GM12878 (cell line): ENCODE results near the gene RNF168. TPM values are rescaled to one million over a fixed set of nuclear protein-coding genes. Genes with fewer than 3 reads are reported as not detected.

Experiments used
- ATAC-seq: fragments of 200-7000 bp; cut with Tn5 transposase; 3 replicates; pipeline ENCODE4 v1.9.1; 2020; ENCODE audit warnings: mild to moderate bottlenecking, moderate library complexity
- BruUV-seq: library from RNA; stranded (reverse); fragments of 400-500 nt; replicated peaks from 2 replicates; lab custom pipeline; 2021; lab: Mats Ljungman, UMichigan
- CTCF ChIA-PET: fragments of 300-600 bp; sonication (Branson Sonifier 250); formaldehyde crosslinking; extraction: SDS; loops from one replicate; lab custom pipeline; 2021; ENCODE audit warnings: inconsistent platforms; lab: Yijun Ruan, JAX
- POLR2A ChIA-PET: fragments of 350-600 bp; formaldehyde crosslinking; extraction: SDS; loops from one replicate; lab custom pipeline; 2021; ENCODE audit warnings: inconsistent platforms; lab: Charles Lee
- RAD21 ChIA-PET: fragments of 300-600 bp; sonication (Branson Sonifier 250); formaldehyde crosslinking; loops from one replicate; lab custom pipeline; 2023; ENCODE audit warnings: antibody characterized with exemption; ENCODE audit not compliant: unreplicated experiment; lab: Charles Lee
- SMC1A ChIA-PET: fragments of 300-600 bp; sonication (Branson Sonifier 250); formaldehyde crosslinking; loops from one replicate; lab custom pipeline; 2023; ENCODE audit not compliant: unreplicated experiment, uncharacterized antibody; lab: Charles Lee
- DNase-seq: peaks from one replicate; pipeline ENCODE4 v3.0.0-alpha.2; 2011; ENCODE audit warnings: low read depth, low spot score
- FAIRE-seq: peaks from 3 replicates; lab custom pipeline; 2011; peaks lifted over from hg19 to GRCh38; lab: Jason Lieb, UNC
- H2AFZ ChIP-seq: 2 replicates; pipeline ENCODE4 v1.6.0; 2011; ENCODE audit warnings: low read depth, low read length, control low read depth; ENCODE audit not compliant: control insufficient read depth
- H3K27ac ChIP-seq: 2 replicates; pipeline ENCODE4 v1.5.1; 2011; ENCODE audit warnings: control low read depth; ENCODE audit not compliant: control insufficient read depth, insufficient read depth
- H3K27me3 ChIP-seq, 2 experiments: replicated peaks in 1 of 2; 2 replicates each; pipeline versions ENCODE4 v1.6.0 to v1.6.1; 2011; ENCODE audit warnings: low read length in 1 of 2; ENCODE audit not compliant: control insufficient read depth in 2 of 2, insufficient read depth in 2 of 2
- H3K36me3 ChIP-seq, 2 experiments: 2 replicates each; pipeline ENCODE4 v1.5.1; 2011; ENCODE audit warnings: low read length in 1 of 2; ENCODE audit not compliant: control insufficient read depth in 2 of 2, insufficient read depth in 2 of 2
- H3K4me1 ChIP-seq: 2 replicates; pipeline ENCODE4 v1.6.1; 2011; ENCODE audit warnings: mild to moderate bottlenecking, low read length, moderate library complexity, mixed read lengths; ENCODE audit not compliant: control insufficient read depth, insufficient read depth
- H3K4me2 ChIP-seq: 2 replicates; pipeline ENCODE4 v1.6.0; 2011; ENCODE audit warnings: control low read depth; ENCODE audit not compliant: control insufficient read depth, insufficient read depth
- H3K4me3 ChIP-seq: fragments of 200-600 bp; sonication (generic); 2 replicates; pipeline ENCODE4 v1.5.1; 2016
- H3K79me2 ChIP-seq: 2 replicates; pipeline ENCODE4 v1.6.0; 2011; ENCODE audit warnings: low read length; ENCODE audit not compliant: control insufficient read depth, insufficient read depth
- H3K9ac ChIP-seq: 2 replicates; pipeline ENCODE4 v1.8.0; 2011; ENCODE audit warnings: low read length, control low read depth, mixed read lengths; ENCODE audit not compliant: control insufficient read depth, insufficient read depth
- H3K9me3 ChIP-seq: replicated peaks from 3 replicates; pipeline ENCODE4 v1.5.1; 2011; ENCODE audit warnings: mild to moderate bottlenecking, low read length; ENCODE audit not compliant: control insufficient read depth, insufficient read depth
- H4K20me1 ChIP-seq: 2 replicates; pipeline ENCODE4 v1.6.0; 2011; ENCODE audit not compliant: control insufficient read depth, insufficient read depth
- BCL3 ChIP-seq: IDR thresholded peaks from 2 replicates; pipeline ENCODE4 v1.6.1; 2011; ENCODE audit warnings: borderline replicate concordance, low read depth, mild to moderate bottlenecking, moderate library complexity, low read length; ENCODE audit not compliant: insufficient read depth, poor library complexity, severe bottlenecking
- BRCA1 ChIP-seq: IDR thresholded peaks from 2 replicates; pipeline ENCODE4 v1.6.1; 2011; ENCODE audit warnings: low read depth, low read length, improper control_type of control experiment
- CBX5 ChIP-seq: sonication (generic); IDR thresholded peaks from 2 replicates; pipeline ENCODE4 v1.6.1; 2016; ENCODE audit warnings: low read depth, moderate library complexity, mild to moderate bottlenecking, inconsistent platforms
- ELK1 ChIP-seq: IDR thresholded peaks from 2 replicates; pipeline ENCODE4 v1.6.1; 2012; ENCODE audit warnings: low read depth, low read length, improper control_type of control experiment
- EP300 ChIP-seq, 2 experiments: fragments of 150-350 bp in 1 of 2; IDR thresholded peaks; 2 replicates each; pipeline ENCODE4 v1.6.1; 2011 to 2012; ENCODE audit warnings: low read depth in 2 of 2, low read length in 2 of 2, borderline replicate concordance in 1 of 2, improper control_type of control experiment in 1 of 2, inconsistent platforms in 1 of 2; ENCODE audit not compliant: control insufficient read depth in 1 of 2
- KDM1A ChIP-seq: fragments of 200-600 bp; sonication (generic); IDR thresholded peaks from 2 replicates; pipeline ENCODE4 v1.6.1; 2016; ENCODE audit warnings: borderline replicate concordance
- KLF5 ChIP-seq: fragments of 450-650 bp; IDR thresholded peaks from 2 replicates; pipeline ENCODE4 v1.6.1; 2014; ENCODE audit warnings: mild to moderate bottlenecking; ENCODE audit not compliant: partially characterized antibody
- MEF2A ChIP-seq: IDR thresholded peaks from 2 replicates; pipeline ENCODE4 v1.6.1; 2011; ENCODE audit warnings: low read depth, mild to moderate bottlenecking, low read length, moderate library complexity; ENCODE audit not compliant: insufficient read depth
- NFIC ChIP-seq: IDR thresholded peaks from 2 replicates; pipeline ENCODE4 v1.6.1; 2012; ENCODE audit warnings: low read depth, mild to moderate bottlenecking, inconsistent platforms, low read length, moderate library complexity
- NR2F1 ChIP-seq: fragments of 450-650 bp; conservative IDR thresholded peaks from 2 replicates; pipeline ENCODE4 v1.6.1; 2017; ENCODE audit warnings: mild to moderate bottlenecking
- PAX8 ChIP-seq: fragments of 450-650 bp; IDR thresholded peaks from 2 replicates; pipeline ENCODE4 v1.6.1; 2017; ENCODE audit warnings: mild to moderate bottlenecking, moderate library complexity
- PML ChIP-seq: IDR thresholded peaks from 2 replicates; pipeline ENCODE4 v1.6.1; 2012; ENCODE audit warnings: low read length, inconsistent platforms
- POLR2AphosphoS5 ChIP-seq: IDR thresholded peaks from 2 replicates; pipeline ENCODE4 v1.6.1; 2011; ENCODE audit warnings: mild to moderate bottlenecking, low read length, inconsistent platforms
- RB1 ChIP-seq: fragments of 450-650 bp; formaldehyde crosslinking; IDR thresholded peaks from 2 replicates; pipeline ENCODE4 v1.6.1; 2017; ENCODE audit warnings: mild to moderate bottlenecking, borderline replicate concordance
- SIN3A ChIP-seq: IDR thresholded peaks from 2 replicates; pipeline ENCODE4 v1.6.1; 2012; ENCODE audit warnings: low read depth, low read length, improper control_type of control experiment
- ZBTB4 ChIP-seq: fragments of 450-650 bp; formaldehyde crosslinking; IDR thresholded peaks from 2 replicates; pipeline ENCODE4 v1.4.0; 2022; ENCODE audit warnings: mild to moderate bottlenecking, moderate library complexity
- ZNF24 ChIP-seq: fragments of 450-650 bp; IDR thresholded peaks from 2 replicates; pipeline ENCODE4 v1.6.1; 2017; ENCODE audit warnings: antibody characterized with exemption, mild to moderate bottlenecking
- ZZZ3 ChIP-seq: IDR thresholded peaks from 2 replicates; pipeline ENCODE4 v1.6.1; 2011; ENCODE audit warnings: low read depth; ENCODE audit not compliant: control insufficient read depth, insufficient read length
- WGBS: methylation state at CpG from one replicate; pipeline ENCODE4 v1.1.6; 2016; ENCODE audit warnings: low lambda C conversion rate; ENCODE audit not compliant: insufficient replicate concordance, insufficient coverage; ENCODE audit errors: missing lambda C conversion rate; 5-methylcytosine and 5-hydroxymethylcytosine counted together
- in situ Hi-C: fragments of 300-500 bp; cut with MboI; formaldehyde crosslinking; loops from 9 replicates; pipeline ENCODE4 v1.14.3; 2018; ENCODE audit warnings: mixed read lengths
- intact Hi-C: fragments of 100-400 bp; cut with micrococcal nuclease; formaldehyde crosslinking; loops from one replicate; pipeline ENCODE4 v1.14.2; 2022; ENCODE audit not compliant: unreplicated experiment
- polyA plus RNA-seq, 11 experiments: library from polyadenylated mRNA; depleted of rRNA in 4 of 11; unstranded in 6 of 11; stranded (reverse) in 5 of 11; fragments of >200 nt; fragmentation: Nextera tagmentation in 4 of 11; fragmentation: Illumina TruSeq in 1 of 11; extraction: Ambion mirVana in 4 of 11; extraction: Trizol in 1 of 11; gene quantifications; 1 replicate in 1 of 11; 2 replicates in 10 of 11; pipeline versions ENCODE4 v1.2.1 to v1.2.3, GENCODE V29; 2011 to 2016; ENCODE audit warnings: inconsistent platforms in 2 of 11, missing spikeins in 2 of 11, low read depth in 1 of 11
- total RNA-seq, 4 experiments: library from RNA; depleted of rRNA in 3 of 4; stranded (reverse); fragments of >200 nt in 3 of 4; fragmentation: Illumina TruSeq in 1 of 4; extraction: Trizol in 1 of 4; gene quantifications; 2 replicates each; pipeline versions ENCODE4 v1.2.1 to v1.2.3, GENCODE V29; 2013 to 2021

The RNF168 gene
- total and polyA plus RNA-seq, 10 of the 15 experiments (the other 5 are each of a cell fraction or from before 2014, with no cell fraction given), result 12.7 to 47.5 (median 24.8) TPM

- TF ChIP-seq KDM1A (no peak), ZZZ3 (no peak), MEF2A (no peak), PML (no peak)
Measured at GRCh38 chr3:196546537-196546936, 43.0 kb upstream of the RNF168 start (continued).

DNA sequence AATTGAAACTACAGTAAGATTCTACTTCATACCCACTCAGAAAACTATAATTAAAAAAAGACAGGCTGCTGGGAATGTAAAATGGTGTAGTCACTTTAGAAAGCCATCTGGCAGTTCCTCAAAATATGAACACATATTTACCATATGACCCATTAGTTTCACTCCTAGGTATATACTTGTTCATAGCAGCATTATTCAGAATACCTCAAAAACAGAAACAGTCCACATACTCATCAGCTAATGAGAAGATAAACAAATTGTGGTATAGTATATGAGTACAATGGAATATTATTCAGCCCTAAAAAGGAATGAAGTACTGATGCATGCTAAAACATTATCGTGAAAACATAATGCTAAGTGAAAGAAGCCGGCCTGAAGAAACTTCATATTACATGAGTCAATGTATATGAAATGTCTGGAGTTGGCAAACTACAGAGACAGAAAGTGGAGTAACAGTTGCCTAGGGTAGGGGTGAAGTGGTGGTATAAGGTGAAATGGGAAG is 41.0 kb upstream of the RNF168 start:
- FAIRE-seq (no peak), DNase-seq (no peak), ATAC-seq (no peak)
- H3K9ac ChIP-seq, result no peak overlapping the region
- H3K4me3 ChIP-seq, result no peak overlapping the region
- in situ Hi-C loops (no loop called here), intact Hi-C loops (no loop called here)
- POLR2A ChIA-PET, result no interaction called here
- no peaks in the 10 kb centered on the region for H3K36me3 ChIP-seq
- H3K4me2 ChIP-seq, result no peak overlapping the region
- 2% methylated on average over 2 of the region's 2 CpGs for WGBS
- no peak overlapping the region for H2AFZ ChIP-seq
- no peaks in the 10 kb centered on the region for H4K20me1 ChIP-seq
- no peaks in the 10 kb centered on the region for H3K4me1 ChIP-seq
- H3K27me3 ChIP-seq, result no peaks in the 10 kb centered on the region
- SMC1A ChIA-PET, result no interaction called here
- CTCF ChIA-PET, result no interaction called here
- H3K79me2 ChIP-seq, result no peaks in the 10 kb centered on the region
- RAD21 ChIA-PET, result no interaction called here
- H3K9me3 ChIP-seq, result peaks cover 3% of the 10 kb centered on the region; the same call in 1 of the 3 replicates
- no TSS peak for BruUV-seq
- no peak overlapping the region for H3K27ac ChIP-seq
- TF ChIP-seq NFIC (no peak), CBX5 (no peak), RB1 (no peak), NR2F1 (no peak), BRCA1 (no peak), EP300 (IDR thresholded peaks at IDR 0.05; ENCODE audit: borderline replicate concordance in 1 of 2, control insufficient read depth in 1 of 2, low read depth in 2 of 2, low read length in 2 of 2) (no peak), ELK1 (no peak), ZNF24 (no peak), SIN3A (no peak), KLF5 (no peak), BCL3 (no peak), POLR2AphosphoS5 (no peak), ZBTB4 (CRISPR knock-in tag) (no peak), PAX8 (no peak)
